GM12864 (cell line): ENCODE measurements around the gene DRD2.

Experiments
- DNase-seq: peaks from one replicate; pipeline ENCODE4 v3.0.0-alpha.2; 2011; ENCODE audit warnings: low read depth
- H3K4me3 ChIP-seq: 2 replicates; pipeline ENCODE4 v1.5.1; 2011; ENCODE audit warnings: mild to moderate bottlenecking, low read depth, low read length, control low read depth
- TF ChIP-seq, protein P1 (sequence below): IDR thresholded peaks from 2 replicates; pipeline ENCODE4 v1.5.1; 2011; ENCODE audit warnings: low read depth, mild to moderate bottlenecking, moderate library complexity, low read length, control low read depth, inconsistent platforms; ENCODE audit errors: missing control alignments

DRD2 gene

GRCh38 chr11:113507341-113507740 lies 32.1 kb upstream of the DRD2 start:
- no peak for DNase-seq
- TF ChIP-seq, protein P1, sequence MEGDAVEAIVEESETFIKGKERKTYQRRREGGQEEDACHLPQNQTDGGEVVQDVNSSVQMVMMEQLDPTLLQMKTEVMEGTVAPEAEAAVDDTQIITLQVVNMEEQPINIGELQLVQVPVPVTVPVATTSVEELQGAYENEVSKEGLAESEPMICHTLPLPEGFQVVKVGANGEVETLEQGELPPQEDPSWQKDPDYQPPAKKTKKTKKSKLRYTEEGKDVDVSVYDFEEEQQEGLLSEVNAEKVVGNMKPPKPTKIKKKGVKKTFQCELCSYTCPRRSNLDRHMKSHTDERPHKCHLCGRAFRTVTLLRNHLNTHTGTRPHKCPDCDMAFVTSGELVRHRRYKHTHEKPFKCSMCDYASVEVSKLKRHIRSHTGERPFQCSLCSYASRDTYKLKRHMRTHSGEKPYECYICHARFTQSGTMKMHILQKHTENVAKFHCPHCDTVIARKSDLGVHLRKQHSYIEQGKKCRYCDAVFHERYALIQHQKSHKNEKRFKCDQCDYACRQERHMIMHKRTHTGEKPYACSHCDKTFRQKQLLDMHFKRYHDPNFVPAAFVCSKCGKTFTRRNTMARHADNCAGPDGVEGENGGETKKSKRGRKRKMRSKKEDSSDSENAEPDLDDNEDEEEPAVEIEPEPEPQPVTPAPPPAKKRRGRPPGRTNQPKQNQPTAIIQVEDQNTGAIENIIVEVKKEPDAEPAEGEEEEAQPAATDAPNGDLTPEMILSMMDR: no peak
- no peak overlapping the region for H3K4me3 ChIP-seq

- no peak overlapping the region for H3K4me3 ChIP-seq
- no peak for DNase-seq
- TF ChIP-seq, protein P1: no peak
Measured at GRCh38 chr11:113506893-113507292, 31.7 kb upstream of the DRD2 start.

DNA sequence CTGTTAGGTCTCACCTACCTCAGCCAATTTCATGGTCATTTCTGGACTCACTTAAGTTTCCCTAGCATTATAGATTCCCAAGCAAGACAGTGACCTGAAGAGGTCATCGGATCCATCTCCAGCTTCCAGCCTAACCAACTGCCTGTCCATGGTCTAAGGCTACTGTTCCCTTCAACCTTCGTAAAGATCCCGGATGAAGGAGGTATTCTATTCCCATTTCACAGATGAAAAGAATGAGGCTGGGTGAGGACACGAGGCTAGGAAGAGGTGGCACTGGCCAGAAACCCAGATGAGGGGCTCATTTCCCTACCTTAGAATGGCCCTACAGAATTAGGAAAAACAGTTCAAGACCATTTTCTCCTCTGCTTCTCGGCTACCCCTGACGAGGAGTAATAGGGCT lies 31.3 kb upstream of the DRD2 start:
- no peak for DNase-seq
- TF ChIP-seq, protein P1: no peak
- no peak overlapping the region for H3K4me3 ChIP-seq

- no peak overlapping the region for H3K4me3 ChIP-seq
- TF ChIP-seq, protein P1: no peak
- no peak for DNase-seq
Measured at GRCh38 chr11:113505541-113506375, 30.6 kb upstream of the DRD2 start.

GRCh38 chr11:113505046-113505445 lies 29.8 kb upstream of the DRD2 start:
- H3K4me3 ChIP-seq: no peak overlapping the region
- DNase-seq: no peak
- TF ChIP-seq, protein P1: no peak

DNA sequence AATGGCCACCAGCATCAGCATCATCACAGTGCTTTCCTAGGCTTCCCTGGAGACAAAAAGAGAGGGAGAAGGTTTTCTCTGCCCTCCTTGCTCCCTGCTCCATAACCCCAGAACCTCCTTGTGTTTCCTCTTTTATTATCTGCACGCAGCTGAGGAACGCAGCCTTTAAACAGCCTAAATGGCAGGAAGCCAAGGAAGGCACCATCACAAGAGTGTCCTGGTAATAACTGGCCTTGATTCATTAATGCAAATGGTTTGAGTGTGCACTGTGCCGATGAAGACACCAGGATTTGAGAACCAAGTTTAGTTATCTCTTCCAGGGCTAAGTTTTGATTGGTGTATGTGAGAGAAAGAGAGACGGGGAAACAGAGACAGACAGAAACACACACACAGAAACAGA lies 29.4 kb upstream of the DRD2 start:
- H3K4me3 ChIP-seq: no peak overlapping the region
- TF ChIP-seq, protein P1: no peak
- no peak for DNase-seq

DNA sequence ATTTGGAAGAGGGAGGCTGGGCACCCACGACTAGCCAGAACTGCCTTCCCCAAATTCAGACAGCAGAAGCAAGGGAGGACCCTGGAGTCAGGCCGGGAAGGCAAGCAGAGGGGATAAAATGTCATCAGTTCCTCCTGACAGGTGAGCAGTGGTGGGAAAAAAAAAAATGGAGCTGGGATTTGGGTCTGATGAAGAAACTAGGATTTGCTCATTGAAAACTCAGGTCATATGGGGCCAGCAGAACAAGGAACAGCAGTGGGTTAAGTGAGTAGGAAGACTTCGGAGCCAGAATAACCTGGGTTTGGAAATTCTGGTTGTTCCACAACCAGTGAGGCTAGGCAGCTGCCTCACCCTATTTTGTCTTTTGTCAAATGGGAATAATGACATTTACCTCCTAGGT lies 28.9 kb upstream of the DRD2 start:
- TF ChIP-seq, protein P1: no peak
- no peak overlapping the region for H3K4me3 ChIP-seq
- no peak for DNase-seq
